ENCODE data around the gene SPRR5.

The SPRR5 gene, protein sequence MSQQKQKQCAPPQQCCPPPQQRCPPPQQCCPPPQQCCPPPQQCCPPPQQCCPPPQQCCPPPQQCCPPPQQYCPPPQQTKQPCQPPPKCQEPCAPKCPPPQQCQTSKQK

DNA sequence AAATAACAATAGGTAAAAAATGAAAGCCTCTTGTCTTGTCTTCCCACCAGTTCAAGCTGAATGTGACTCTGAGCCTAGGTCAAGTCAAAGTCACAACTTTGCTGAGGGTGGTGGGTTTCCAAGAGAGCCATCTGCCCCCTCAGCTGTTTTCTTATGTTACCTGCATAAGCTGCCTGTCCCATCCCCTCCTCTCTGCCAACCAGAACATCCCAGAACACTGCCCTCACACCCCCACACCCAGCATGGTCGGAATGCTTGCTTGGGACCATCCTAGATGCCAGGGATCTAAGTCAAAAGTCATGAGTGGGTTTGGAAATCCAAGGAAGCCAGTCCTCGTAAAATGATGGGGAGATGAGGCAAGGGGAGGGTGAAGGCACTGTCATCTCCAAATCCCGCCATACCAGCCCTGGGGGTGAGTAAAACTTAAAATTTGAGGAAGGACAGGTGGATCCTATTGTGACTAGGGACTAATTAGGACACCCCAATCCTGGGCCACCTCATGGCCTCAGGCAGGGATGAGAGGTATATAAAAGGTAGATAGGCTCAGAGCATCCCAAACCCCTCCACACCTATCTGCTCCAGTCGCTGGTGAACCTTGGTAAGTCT is at the start of gene SPRR5:
TSS of gene SPRR5 (plus strand) at position 556 of the 606 bp plus-strand sequence. CDS start 1,349 bp downstream, outside the sequence.
- H3K27me3 ChIP-seq (ENCODE audit: control insufficient read depth, insufficient read depth, low read length): no peaks in the 10 kb centered on the region

DNA sequence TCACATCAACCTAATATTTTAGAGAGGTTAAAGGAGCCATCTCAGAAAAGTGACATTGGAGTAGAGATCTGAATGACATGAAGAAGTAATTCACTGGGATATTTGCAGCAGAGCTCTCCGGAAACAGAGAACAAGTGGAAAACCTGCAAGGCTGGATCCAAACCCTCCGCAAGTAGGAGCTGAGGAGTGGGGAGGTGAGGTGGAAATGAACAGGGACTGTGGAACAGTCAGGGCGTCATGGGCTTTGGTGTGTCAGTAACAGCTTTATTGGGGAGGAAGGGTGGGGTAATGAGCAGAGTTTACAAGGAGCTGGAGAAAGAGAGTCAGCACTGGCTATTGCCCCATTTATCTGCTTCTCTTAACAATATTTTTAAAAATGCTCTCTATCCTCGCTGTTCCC is 48.0 kb upstream of the SPRR5 start:
- Histone ChIP-seq H3K4me3 (ENCODE audit: low read length) (no peak overlapping the region), H3K27me3 (ENCODE audit: control insufficient read depth, insufficient read depth, low read length) (no peaks in the 10 kb centered on the region), H3K36me3 (ENCODE audit: control insufficient read depth, insufficient read depth, low read length) (no peaks in the 10 kb centered on the region), H3K9me3 (ENCODE audit: control insufficient read depth, insufficient read depth, low read length) (no peaks in the 10 kb centered on the region), H3K27ac (ENCODE audit: low read length) (no peak overlapping the region), H3K4me1 (ENCODE audit: control insufficient read depth, insufficient read depth, low read length) (no peaks in the 10 kb centered on the region)
- no CpG with 5 or more reads among the region's 4 CpGs for WGBS (ENCODE audit: insufficient coverage, insufficient read length)
- no peak for DNase-seq (ENCODE audit: low read depth, low spot score)

More for the DNA sequence above, at the start of gene SPRR5:
- H3K9me3 ChIP-seq (ENCODE audit: control insufficient read depth, insufficient read depth, low read length): no peaks in the 10 kb centered on the region
- WGBS (ENCODE audit: insufficient coverage, insufficient read length): no CpG with 5 or more reads among the region's 4 CpGs
- no peak within 1 kb of the TSS for H3K27ac ChIP-seq (ENCODE audit: low read length)
- H3K36me3 ChIP-seq (ENCODE audit: control insufficient read depth, insufficient read depth, low read length): no peaks in the 10 kb centered on the region
- no peaks in the 10 kb centered on the region for H3K4me1 ChIP-seq (ENCODE audit: control insufficient read depth, insufficient read depth, low read length)
- no peak within 1 kb of the TSS for H3K4me3 ChIP-seq (ENCODE audit: low read length)
- DNase-seq (ENCODE audit: low read depth, low spot score): no peak

DNA sequence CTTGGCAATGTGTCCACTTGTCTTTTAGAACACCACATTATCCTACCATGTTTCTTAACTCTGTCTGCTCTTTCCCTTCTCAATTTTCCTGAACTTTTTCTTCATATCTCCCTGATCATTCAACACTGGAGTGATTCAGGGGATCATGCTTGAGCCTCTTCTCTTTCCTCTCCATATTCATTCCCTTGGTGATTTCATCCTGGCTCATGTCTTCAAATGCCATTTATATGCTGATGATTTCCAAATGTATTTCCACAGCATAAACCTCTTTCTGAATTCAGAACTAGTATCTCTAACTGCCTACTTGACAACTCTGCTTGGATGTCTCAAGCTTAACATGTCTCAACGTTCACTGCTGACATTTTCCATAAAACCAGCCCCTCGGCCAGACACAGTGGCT is 47.1 kb upstream of the SPRR5 start:
- no peaks in the 10 kb centered on the region for H3K9me3 ChIP-seq (ENCODE audit: control insufficient read depth, insufficient read depth, low read length)
- WGBS (ENCODE audit: insufficient coverage, insufficient read length): no CpG with 5 or more reads among the region's 2 CpGs

DNA sequence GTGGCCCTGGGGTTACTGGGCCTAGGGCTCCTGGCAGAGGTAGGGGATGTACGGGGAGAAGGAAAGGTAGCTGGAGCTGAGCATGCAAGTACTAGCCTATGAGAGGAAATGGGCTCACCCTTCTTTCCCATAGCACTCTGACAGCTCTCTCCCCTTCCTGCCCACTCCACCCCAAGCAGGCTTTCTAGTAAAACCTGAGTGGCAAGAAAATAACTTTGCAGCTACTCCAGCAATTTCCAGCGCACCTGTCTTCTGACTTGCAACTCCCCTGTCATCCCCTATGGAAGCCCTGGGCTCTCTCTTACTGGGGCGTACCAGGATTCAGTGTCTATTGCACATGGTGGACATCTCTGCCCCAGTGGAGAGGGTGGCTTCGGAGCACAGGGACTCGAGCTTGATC is 45.4 kb upstream of the SPRR5 start:
- no peaks in the 10 kb centered on the region for H3K4me1 ChIP-seq (ENCODE audit: control insufficient read depth, insufficient read depth, low read length)
- H3K27me3 ChIP-seq (ENCODE audit: control insufficient read depth, insufficient read depth, low read length): no peaks in the 10 kb centered on the region
- WGBS (ENCODE audit: insufficient coverage, insufficient read length): no CpG with 5 or more reads among the region's 5 CpGs
- H3K4me3 ChIP-seq (ENCODE audit: low read length): no peak overlapping the region
- no peaks in the 10 kb centered on the region for H3K9me3 ChIP-seq (ENCODE audit: control insufficient read depth, insufficient read depth, low read length)
- no peak overlapping the region for H3K27ac ChIP-seq (ENCODE audit: low read length)
- no peaks in the 10 kb centered on the region for H3K36me3 ChIP-seq (ENCODE audit: control insufficient read depth, insufficient read depth, low read length)
- no peak for DNase-seq (ENCODE audit: low read depth, low spot score)

More for the DNA sequence above, 47.1 kb upstream of the SPRR5 start:
- Histone ChIP-seq H3K4me1 (ENCODE audit: control insufficient read depth, insufficient read depth, low read length) (no peaks in the 10 kb centered on the region), H3K36me3 (ENCODE audit: control insufficient read depth, insufficient read depth, low read length) (no peaks in the 10 kb centered on the region), H3K4me3 (ENCODE audit: low read length) (no peak overlapping the region), H3K27ac (ENCODE audit: low read length) (no peak overlapping the region), H3K27me3 (ENCODE audit: control insufficient read depth, insufficient read depth, low read length) (no peaks in the 10 kb centered on the region)
- no peak for DNase-seq (ENCODE audit: low read depth, low spot score)

DNA sequence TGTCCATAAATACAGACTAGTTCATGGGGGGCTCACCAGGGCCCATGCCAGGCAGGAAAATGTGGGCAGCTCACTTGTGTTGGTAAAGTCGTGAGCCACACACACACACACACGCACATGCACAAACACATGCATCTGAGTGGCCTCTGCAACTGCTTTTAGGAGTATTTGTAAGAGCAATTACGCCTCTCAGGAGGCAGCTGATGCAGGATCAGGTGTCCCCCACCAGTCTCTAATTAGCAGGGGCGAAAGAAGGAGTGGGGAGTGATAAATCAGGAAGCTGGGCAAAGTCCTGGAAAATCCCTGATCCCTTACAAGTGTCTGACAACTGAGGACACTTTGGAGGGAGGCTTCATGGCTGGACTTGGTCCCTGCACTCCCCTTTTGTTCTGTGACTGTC is 44.4 kb upstream of the SPRR5 start:
- Histone ChIP-seq H3K4me1 (ENCODE audit: control insufficient read depth, insufficient read depth, low read length) (no peaks in the 10 kb centered on the region), H3K36me3 (ENCODE audit: control insufficient read depth, insufficient read depth, low read length) (no peaks in the 10 kb centered on the region), H3K27ac (ENCODE audit: low read length) (no peak overlapping the region), H3K4me3 (ENCODE audit: low read length) (no peak overlapping the region), H3K27me3 (ENCODE audit: control insufficient read depth, insufficient read depth, low read length) (no peaks in the 10 kb centered on the region), H3K9me3 (ENCODE audit: control insufficient read depth, insufficient read depth, low read length) (no peaks in the 10 kb centered on the region)
- DNase-seq (ENCODE audit: low read depth, low spot score): no peak
- WGBS (ENCODE audit: insufficient coverage, insufficient read length): no CpG with 5 or more reads among the region's 4 CpGs

DNA sequence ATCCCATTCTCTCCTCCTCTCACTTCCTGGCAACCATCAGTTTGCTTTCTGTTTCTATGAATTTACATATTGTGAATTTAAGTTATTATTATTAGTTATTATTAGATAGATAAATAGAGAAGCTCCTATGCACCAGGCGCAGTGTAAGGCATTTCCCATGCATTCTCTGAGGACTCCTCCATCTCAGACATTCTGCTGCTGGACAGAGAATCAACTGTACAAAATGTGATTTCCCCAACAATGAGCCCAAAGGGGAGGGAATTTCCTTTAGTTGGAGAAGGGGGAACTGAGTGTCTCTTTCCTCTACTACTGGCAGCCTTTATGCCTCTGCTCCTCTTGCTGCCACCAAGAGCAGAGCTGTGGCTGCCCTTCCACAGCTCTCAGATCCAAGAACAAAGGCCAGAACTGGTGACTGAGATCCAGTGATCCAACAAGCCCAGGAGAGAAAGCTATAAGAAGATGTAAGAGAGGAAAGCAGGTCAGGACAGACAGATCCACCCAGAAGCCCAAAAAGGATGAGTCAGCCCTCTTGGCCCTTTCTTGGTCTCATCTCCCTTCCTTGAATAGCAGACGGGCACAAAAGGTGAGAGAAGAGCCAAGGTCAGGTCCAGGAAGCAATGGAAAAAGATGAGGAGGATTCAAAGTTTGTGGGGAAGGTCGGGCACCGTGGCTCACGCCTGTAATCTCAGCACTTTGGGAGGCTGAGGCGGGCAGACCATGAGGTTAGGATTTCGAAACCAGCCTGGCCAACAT is 42.1 kb upstream of the SPRR5 start:
- Histone ChIP-seq H3K4me1 (ENCODE audit: control insufficient read depth, insufficient read depth, low read length) (no peaks in the 10 kb centered on the region), H3K27ac (ENCODE audit: low read length) (no peak overlapping the region), H3K9me3 (ENCODE audit: control insufficient read depth, insufficient read depth, low read length) (no peaks in the 10 kb centered on the region), H3K27me3 (ENCODE audit: control insufficient read depth, insufficient read depth, low read length) (no peaks in the 10 kb centered on the region), H3K4me3 (ENCODE audit: low read length) (no peak overlapping the region), H3K36me3 (ENCODE audit: control insufficient read depth, insufficient read depth, low read length) (no peaks in the 10 kb centered on the region)
- DNase-seq (ENCODE audit: low read depth, low spot score): no peak
- WGBS (ENCODE audit: insufficient coverage, insufficient read length): no CpG with 5 or more reads among the region's 7 CpGs

DNA sequence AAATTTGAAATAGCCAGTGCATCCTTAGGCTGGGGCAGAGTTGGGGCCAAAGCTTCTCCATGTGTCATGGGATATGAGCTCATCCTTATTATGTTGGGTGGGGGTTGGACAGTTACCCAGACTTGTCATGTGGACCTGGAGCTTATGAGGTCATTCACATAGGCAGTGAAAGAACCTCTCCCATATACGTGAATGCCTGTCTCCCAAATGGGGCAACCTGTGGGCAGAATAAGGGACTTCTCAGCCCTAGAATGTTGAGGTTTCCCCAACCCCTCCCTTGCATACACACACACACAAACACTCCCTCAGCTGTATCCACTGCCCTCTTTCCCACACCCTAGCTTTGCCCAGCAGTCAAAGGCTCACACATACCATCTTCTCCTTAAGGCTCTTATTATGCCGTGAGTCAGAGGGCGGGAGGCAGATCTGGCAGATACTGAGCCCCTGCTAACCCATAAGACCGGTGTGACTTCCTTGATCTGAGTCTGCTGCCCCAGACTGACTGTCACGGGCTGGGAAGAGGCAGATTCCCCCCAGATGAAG is 40.9 kb upstream of the SPRR5 start:
- Histone ChIP-seq H3K4me3 (ENCODE audit: low read length) (no peak overlapping the region), H3K9me3 (ENCODE audit: control insufficient read depth, insufficient read depth, low read length) (no peaks in the 10 kb centered on the region), H3K36me3 (ENCODE audit: control insufficient read depth, insufficient read depth, low read length) (no peaks in the 10 kb centered on the region), H3K27ac (ENCODE audit: low read length) (no peak overlapping the region), H3K27me3 (ENCODE audit: control insufficient read depth, insufficient read depth, low read length) (no peaks in the 10 kb centered on the region), H3K4me1 (ENCODE audit: control insufficient read depth, insufficient read depth, low read length) (no peaks in the 10 kb centered on the region)
- DNase-seq (ENCODE audit: low read depth, low spot score): no peak
- no CpG with 5 or more reads among the region's 5 CpGs for WGBS (ENCODE audit: insufficient coverage, insufficient read length)

DNA sequence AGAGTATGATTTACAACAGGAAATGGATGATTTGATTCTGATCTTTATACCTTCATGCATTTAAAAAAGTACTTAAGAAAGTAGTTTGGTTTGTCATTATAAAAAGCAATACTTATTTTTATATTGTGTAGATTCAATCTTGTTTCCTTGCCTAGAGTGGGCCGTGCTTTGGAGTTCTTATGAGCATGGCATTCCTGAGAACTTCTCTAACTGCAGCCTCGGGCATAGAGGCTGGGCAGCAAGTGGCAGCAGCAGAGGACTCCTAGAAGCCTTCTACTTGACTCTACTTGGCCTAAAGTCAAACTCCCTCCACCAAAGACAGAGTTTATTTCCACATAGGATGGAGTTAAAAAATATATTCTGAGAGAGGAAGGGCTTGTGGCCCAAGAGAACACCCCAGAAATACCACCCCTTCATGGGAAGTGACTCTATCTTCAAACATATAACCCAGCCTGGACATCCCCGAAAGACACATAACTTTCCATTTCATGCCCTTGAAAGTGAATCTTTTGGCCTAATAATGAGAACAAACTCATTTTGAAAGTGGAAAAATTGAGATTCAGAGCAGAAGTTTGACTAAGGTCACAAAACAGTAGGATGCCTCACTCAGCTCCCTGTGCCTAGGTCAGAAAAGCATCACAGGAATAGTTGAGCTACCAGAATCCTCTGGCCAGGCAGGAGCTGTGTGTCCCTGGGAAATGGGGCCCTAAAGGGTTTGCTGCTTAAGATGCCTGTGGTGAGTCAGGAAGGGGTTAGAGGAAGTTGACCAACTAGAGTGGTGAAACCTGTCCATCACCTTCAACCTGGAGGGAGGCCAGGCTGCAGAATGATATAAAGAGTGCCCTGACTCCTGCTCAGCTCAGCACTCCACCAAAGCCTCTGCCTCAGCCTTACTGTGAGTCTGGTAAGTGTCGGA is 39.1 kb upstream of the SPRR5 start, which contains the start of gene IVL:
TSS of gene IVL (plus strand) at position 861 of the 916 bp plus-strand sequence. CDS start 1,252 bp downstream, outside the sequence.
- WGBS (ENCODE audit: insufficient coverage, insufficient read length): no CpG with 5 or more reads among the region's 4 CpGs
- Histone ChIP-seq H3K9me3 (ENCODE audit: control insufficient read depth, insufficient read depth, low read length) (no peaks in the 10 kb centered on the region), H3K4me3 (ENCODE audit: low read length) (no peak within 1 kb of the TSS), H3K36me3 (ENCODE audit: control insufficient read depth, insufficient read depth, low read length) (no peaks in the 10 kb centered on the region), H3K4me1 (ENCODE audit: control insufficient read depth, insufficient read depth, low read length) (no peaks in the 10 kb centered on the region), H3K27ac (ENCODE audit: low read length) (no peak within 1 kb of the TSS), H3K27me3 (ENCODE audit: control insufficient read depth, insufficient read depth, low read length) (no peaks in the 10 kb centered on the region)
- no peak for DNase-seq (ENCODE audit: low read depth, low spot score)

DNA sequence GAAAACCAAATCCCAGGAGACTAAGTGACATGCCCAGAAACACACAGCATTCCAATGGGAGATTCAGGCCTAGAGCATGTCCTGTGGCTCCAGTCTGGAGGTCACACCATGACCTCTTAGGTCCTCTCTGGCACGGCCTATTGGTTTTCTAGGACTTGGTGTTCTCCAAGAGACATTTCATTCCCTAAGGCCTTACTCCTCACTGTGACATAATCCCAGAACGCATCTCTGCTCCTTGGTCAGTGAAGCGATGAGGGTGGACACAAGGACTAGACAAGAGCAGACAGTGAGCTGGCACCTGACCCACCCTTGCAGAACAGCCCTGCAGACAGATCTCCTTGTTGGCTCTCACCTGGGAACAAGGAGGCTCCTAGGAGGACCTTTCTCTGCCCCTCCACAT is 37.8 kb upstream of the SPRR5 start:
- no peak for DNase-seq (ENCODE audit: low read depth, low spot score)
- Histone ChIP-seq H3K4me1 (ENCODE audit: control insufficient read depth, insufficient read depth, low read length) (no peaks in the 10 kb centered on the region), H3K27ac (ENCODE audit: low read length) (no peak overlapping the region), H3K4me3 (ENCODE audit: low read length) (no peak overlapping the region), H3K36me3 (ENCODE audit: control insufficient read depth, insufficient read depth, low read length) (no peaks in the 10 kb centered on the region), H3K27me3 (ENCODE audit: control insufficient read depth, insufficient read depth, low read length) (no peaks in the 10 kb centered on the region), H3K9me3 (ENCODE audit: control insufficient read depth, insufficient read depth, low read length) (no peaks in the 10 kb centered on the region)
- WGBS (ENCODE audit: insufficient coverage, insufficient read length): no CpG with 5 or more reads among the region's 3 CpGs

DNA sequence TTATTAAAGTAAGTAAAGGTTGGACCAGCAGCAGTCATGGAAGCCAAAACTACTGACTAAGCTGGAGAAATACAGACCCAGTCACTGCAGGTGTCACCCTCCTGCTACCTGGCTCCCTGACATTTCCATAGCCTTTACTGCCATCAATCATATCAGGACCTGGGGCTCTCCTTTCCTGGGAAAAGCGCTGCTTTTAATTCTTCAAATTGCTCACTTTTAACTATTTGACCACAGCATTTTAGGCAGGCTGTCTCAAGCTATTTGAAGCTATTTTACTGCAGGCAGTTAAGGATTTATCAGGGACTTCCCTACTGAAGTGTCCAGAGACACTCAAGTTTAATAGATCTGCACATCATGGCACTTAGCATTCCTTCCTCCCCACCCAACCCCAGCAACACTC is 34.5 kb upstream of the SPRR5 start:
- Histone ChIP-seq H3K27ac (ENCODE audit: low read length) (no peak overlapping the region), H3K9me3 (ENCODE audit: control insufficient read depth, insufficient read depth, low read length) (no peaks in the 10 kb centered on the region), H3K4me3 (ENCODE audit: low read length) (no peak overlapping the region), H3K27me3 (ENCODE audit: control insufficient read depth, insufficient read depth, low read length) (no peaks in the 10 kb centered on the region), H3K36me3 (ENCODE audit: control insufficient read depth, insufficient read depth, low read length) (no peaks in the 10 kb centered on the region), H3K4me1 (ENCODE audit: control insufficient read depth, insufficient read depth, low read length) (no peaks in the 10 kb centered on the region)
- no CpG with 5 or more reads among the region's 1 CpG for WGBS (ENCODE audit: insufficient coverage, insufficient read length)
- no peak for DNase-seq (ENCODE audit: low read depth, low spot score)
